GM19468 (cell line): ENCODE results near the gene DEF6.
A peak's percentile ranks its signal among the peaks of the same experiment; 100 is the strongest.

Experiments used
- ATAC-seq: cut with Tn5 transposase; IDR thresholded peaks from one replicate; pipeline ENCODE4 v1.9.1; 2021; ENCODE audit warnings: mild to moderate bottlenecking, moderate library complexity, moderate number of reproducible peaks; ENCODE audit not compliant: unreplicated experiment; ENCODE audit errors: extremely low read depth

DEF6 gene

DNA sequence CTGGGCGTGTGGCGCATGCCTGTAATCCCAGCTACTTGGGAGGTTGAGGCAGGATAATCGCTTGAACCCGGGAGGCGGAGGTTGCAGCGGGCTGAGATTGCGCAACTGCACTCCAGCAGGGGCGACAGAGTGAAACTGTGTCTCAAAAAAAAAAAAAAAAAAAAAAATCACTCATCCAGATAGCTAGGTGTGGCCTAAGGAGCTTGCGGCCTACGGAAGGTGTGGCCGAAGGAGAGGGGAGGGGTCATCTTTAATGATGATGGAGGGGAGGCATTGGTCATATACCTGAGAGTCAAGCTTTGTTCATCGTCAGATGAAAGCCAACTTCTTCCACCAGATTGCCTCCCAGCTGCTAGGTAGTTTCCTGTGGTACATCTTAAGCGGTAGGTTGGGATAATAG lies 43.9 kb downstream of the DEF6 start:
- no peak for ATAC-seq

DNA sequence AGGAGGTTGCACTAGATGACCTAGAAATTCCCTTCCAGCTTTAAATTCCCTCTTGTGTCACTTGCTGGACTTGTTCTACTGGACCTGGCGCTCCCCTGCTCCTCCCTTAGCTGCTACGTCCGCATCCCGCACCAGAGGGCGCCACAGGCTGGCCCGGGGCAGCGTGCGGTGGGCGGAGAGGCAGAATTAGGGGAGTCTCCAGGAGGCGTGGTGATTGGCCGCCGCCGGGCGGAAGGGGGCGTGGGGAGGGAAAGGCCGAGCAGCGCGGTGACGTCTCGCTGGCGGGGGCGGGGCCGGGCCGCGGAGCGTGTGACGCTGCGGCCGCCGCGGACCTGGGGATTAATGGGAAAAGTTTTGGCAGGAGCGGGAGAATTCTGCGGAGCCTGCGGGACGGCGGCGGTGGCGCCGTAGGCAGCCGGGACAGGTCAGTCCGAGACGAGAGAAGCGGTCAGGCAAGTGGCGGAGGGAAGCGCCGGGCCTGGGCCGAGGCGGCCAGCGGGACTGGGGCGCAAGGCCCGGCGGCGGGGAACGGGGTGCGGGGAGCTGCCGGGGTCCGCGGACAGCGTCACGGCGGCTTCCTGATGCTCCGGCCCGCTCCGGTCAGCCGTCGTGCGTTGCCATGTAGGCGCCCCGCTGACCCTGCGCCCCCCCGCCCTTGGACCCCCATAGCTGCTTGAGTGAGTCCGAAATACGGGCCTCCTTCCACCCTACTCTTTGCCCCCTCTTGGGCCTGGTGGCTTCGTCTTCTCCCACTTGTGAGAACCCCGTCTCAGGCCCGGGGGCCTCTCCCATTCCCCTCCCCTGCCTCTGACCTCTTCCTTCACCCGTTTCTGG lies 44.9 kb downstream of the DEF6 start, which contains the start of gene PPARD:
PPARD (plus strand) TSS at position 301 of the 834 bp plus-strand sequence. CDS start 68,530 bp downstream, outside the sequence.
- peak; percentile 94 for ATAC-seq

DNA sequence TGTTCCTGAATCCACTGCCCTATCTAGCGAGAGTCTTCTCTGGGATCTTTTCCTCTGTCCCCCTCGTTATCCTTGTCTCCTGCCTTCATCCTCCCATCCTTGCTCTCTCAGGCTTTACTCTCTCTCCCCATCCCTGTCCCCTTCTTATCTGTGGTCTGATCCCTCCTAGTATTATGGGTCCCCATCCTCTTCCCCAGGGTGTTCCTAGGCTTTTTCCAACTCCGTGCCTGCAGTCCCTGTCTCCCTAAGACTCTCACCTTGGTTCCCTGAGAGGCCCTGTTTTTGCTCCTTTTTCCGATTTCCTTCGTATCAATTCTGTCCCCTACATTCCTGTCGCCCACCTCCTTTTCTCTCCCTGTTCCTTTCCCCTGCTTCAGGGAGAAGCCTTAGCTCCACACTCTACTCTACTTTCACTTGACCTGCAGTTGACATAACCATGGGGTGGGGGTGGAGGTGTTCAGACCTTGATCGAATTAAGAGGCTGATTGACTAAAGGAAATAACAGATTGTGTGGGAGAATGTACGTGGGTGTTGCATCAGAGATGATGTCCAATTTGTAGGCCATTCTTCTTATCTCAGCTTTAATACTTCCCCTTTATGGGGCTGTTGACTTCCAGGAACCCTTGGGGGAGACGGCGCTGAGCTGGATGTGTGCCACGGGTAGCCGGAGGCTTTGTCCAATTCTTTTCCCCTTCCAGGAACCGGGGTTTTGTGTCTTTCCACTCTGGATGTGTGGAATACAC lies 45.6 kb downstream of the DEF6 start:
- no peak for ATAC-seq

DNA sequence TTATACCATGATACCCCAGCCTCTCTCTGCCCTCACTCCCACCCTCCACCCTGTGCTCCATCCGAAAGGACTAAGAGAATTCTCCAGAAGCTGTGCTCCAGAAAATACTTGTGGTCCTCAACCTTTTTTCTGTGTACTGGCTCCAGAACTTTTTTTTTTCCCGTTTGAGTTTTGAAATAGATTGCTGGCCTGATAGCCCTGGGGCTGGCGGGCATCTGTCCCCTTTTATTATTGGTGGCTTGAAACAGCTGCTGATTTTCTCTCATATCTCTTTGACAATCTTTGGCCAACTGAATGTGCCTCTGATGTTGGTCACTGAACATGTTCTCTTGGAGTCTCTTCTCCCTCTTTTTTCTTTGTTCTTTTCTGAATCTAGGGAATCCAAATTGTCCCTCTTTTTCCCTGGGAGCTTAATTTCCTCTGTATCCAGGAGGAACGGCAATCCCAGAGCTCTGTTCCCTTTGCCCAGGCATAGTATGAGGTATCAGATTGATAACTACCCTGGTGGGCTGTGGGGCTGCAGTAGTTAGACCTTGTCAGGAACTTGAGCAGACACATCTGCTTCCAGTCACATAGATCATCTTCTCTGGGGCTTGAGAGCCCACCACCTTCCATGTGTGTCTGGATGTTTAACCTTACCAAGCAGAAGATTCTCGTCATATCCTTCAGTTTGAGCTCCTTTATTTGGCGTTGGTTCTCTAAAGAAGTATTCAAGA lies 46.4 kb downstream of the DEF6 start:
- ATAC-seq: no peak

DNA sequence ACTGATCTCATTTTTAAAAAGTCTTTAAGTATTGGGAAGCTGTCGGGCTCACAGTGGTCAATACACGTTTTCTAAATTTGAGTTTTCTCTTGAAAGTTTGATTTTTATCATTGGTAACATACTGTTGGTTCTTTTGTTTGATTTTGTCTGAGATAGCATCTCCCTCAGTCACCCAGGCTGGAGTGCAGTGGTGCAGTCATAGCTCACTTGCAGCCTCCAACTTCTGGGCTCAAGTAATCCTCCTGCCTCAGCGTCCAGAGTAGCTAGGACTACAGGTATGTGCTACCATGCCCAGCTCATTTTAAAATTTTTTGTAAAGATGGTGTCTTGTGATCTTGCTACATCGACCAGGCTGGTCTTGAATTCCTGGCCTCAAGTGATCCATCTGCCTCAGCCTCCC lies 53.8 kb downstream of the DEF6 start:
- ATAC-seq: no peak

DNA sequence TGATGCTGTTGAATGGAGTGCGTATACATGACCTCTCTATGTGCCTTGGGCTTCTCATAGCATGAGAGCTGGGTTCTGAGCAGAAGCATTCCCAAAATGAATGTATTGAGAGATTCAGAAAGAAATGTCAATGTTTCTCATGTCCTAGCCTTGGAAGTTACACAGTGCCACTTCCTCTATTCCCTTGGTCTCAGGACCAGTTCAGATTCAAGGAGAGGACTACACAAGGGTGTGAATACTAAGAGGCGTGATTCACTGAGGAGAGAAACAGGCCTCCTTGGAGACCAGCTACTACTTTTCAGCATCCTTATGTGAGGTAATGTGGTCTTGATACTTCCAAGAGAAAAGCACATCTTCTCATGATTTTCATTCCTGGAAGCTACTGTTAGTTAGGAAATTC lies 55.1 kb downstream of the DEF6 start:
- ATAC-seq: no peak

DNA sequence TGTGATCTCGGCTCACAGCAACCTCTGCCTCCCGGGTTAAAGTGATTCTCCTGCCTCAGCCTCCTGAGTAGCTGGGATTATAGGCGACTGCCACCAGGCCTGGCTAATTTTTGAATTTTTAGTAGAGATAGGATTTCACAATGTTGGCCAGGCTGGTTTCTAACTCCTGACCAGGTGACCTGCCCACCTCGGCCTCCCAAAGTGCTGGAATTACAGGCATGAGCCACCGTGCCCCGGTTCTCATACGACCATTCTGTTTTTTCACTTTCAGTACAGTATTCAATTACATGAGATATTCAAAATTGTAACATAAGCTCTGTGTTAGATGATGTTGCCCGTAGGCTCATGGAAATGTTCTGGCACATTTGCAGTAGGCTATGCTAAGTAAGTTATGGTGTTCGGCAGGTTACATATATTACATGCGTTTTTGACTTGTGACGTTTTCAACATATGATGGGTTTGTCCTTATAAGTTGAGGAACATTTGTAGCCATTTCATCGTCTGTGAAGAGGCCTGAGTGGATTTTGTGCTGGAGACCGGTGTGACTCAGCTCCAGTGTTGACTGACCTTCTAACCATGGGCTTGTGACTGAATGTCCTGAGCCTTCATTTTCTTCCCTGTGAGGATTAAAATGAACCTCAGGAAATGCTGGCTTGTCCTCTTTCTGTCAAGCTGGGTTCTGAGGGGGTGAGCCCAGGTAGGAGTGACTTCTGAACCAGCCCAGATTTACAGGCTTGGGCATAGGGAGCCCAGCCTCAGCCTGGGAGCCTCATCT lies 56.9 kb downstream of the DEF6 start:
- no peak for ATAC-seq

DNA sequence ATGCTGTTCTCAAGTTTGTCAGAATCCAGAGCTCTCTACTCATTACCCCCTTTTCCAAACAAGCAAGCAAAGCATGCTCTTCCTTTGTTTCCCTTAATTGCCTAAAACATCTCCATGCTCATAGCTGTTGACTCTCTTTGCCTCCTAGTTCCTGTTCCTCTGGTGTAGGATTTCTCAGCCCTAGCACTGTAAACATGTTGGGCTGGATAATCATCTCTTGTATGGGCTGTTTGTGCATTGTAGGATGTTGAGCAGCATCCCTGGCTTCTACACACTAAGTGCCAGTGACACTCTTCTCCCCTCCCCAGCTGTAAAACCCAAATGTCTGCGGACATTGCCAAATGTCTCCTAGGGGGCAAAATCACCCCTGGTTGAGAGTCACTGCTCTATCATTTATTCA lies 58.8 kb downstream of the DEF6 start:
- ATAC-seq: no peak

DNA sequence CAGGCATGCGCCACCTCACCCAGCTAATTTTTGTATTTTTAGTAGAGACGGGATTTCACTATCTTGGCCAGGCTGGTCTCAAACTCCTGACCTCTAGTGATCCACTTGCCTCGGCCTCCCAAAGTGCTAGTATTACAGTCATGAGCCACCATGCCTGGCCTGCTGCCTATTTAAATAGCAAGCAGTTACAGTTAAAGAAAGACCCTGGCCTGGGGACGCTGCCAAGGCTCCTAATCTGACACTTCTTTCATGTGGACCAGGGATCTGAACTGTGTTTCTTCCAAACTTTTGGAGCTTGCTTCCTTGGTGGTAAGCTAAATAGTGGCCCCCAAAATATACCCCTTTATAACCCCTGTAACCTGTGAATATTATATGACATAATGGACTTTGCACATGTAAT lies 60.1 kb downstream of the DEF6 start:
- no peak for ATAC-seq

DNA sequence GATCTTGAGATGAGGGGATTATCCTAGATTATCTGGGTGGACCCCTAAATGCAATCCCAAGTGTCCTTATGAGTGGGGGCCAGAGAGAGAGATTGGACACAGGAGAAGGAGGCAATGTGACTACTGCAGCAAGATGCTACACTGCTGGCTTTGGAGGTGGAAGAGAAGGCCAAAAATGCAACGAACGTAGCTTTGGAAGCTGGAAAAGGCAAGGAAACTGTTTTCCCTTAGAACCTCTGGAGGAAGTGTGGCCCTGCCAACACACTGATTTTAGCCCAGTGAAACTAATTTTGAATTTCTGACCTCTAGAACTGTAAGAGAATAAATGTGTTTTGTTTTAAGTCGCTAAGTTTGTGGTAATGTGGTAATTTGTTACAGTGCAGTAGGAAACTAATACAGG lies 60.5 kb downstream of the DEF6 start:
- no peak for ATAC-seq

DNA sequence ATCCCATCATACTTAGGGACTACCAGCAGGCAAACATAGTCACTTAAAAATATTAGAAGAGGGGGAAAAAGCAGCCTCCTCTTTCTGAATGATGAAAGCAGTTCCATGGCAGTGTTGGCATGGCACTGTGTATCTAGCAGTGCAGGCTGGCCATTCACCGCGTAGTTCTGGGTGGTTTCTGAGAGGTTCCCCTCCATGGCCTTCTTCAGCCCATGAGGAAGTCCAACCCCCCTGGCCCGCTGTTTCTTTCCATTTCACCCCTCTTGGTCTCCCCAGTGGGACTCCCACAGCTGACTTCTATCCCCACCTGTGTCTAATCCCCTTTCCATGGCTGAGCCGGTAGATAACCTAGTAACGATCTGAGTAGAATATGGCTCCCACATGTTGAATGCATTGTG lies 61.7 kb downstream of the DEF6 start:
- ATAC-seq: no peak

DNA sequence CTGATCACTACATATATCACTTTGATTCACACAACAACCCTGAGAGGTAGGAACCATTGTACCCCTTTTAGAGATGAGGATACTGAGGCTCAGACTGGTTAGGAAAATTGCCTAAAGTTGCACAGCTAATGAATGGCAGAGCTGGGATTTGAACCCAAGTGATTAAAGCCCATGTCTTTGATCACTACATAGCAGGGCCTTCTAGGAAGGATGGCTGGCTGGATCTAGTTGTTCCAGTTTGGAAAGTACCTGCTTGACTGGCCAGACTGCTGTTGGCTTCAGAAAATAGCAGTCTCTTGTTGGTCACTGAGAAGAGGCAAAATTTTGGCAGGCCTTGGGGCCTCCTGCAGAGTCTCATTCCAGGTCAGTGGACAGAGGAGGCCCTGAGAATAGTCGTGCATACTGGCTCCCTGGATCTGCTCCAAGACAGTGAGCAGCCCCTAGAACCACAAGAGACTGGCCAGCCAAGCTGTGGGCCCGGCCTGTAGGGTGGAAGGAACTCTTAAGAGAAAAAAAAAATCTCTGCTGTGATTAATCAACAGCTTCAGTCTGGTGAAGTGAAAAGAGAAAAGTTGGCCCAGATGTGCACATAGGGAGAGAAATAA lies 62.2 kb downstream of the DEF6 start:
- no peak for ATAC-seq

DNA sequence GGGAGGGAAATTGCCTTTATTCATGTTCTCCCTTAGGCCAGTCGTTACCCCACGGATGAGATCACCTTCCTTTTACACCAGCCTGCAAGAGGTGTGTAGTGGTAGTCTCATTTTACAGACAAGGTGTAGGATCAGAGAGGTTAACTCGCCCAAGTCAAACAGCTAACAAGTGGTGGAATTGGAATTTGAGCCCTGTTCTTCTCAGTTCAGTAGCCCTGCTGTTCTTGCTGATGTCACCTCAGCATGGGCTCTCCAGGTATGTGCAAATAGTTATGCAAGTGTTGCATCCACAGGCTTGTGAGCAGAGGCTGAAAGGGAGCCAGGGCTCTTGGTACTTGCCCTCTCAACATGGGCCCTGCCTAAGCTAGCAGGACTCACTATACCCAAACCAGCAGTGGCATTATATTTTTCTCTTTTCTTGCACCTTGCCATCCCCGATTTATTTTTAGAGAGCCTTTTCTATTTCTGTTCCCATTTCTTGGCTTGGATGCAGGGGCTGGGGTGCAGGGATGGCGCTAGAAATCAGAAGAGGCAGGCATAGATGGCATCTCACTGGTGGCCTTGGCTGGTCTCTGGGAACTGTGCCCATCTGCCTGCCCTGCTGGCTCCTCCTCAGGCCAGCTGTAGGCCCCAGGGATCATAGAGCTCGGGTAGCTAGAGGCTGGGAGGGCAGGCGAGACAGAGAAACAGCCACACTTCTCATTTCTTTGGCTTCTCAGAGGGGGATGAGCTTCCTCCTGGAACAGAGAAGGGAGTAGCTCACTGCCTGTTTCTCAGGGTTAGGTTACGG lies 62.9 kb downstream of the DEF6 start:
- ATAC-seq: no peak

DNA sequence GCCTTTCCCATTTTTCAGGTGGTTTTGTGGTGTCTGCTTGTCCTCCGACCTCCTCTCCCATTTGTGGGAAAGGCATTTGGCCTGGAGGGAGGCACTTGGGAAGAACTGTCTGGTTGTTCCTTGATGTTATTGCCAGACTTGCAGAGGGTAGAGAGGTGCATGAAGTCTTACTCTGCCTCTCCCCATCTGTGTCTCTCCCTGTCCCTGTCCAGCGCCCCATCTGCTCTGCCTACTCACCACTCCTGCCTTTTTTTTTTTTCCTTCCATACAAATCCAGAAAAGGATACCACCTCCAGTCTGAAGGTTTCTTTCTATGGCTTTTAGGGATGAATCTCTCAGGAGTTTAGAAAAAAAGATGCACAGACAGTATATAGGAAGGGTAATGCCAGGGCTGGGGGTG lies 64.6 kb downstream of the DEF6 start:
- ATAC-seq: no peak

DNA sequence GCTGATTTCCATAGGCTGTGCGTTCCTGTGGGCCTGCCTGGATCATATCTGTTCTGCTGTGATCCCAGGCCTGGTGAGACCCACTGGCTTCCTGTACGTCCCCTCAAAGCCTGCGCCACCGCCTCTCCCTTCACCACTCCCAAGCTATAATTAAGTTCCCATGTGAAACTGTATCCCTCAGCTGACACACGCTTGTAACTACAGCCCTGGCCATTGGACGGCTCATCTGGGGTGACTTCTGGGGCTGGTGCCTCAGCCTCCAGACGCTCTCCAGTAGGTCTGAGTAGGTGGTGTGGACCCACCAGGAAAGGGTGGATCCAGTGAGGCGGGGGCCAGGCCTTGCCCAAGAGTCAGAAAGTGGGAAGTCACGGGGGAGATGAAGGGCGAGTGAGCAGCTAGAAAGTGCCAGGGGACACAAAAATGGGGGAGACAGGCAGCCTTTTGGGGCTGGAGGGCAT lies 65.7 kb downstream of the DEF6 start:
- no peak for ATAC-seq

DNA sequence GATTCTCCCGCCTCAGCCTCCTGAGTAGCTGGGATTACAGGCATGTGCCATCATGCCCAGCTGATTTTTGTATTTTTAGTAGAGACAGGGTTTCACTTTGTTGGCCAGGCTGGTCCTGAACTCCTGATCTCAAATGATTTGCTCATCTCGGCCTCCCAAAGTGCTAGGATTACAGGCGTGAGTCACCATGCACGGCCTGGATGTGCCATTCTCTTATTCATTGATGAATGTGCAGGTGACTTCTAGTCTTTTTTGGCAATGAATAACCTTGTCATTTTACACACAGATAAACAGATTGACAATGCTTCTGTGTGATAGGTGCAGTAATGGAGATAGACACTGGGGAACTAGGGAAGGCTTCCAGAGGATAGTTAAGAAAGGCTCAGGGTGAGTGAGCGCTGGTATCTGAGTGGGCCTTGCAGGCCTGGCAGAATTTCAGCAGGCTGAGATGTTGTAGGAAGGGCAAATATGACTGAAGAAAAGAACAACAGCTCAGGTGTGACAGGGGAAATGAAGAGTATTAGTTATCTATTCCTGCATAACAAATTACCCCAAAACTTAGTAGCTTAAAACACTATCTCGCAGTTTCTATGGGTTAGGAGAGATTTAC lies 68.1 kb downstream of the DEF6 start:
- no peak for ATAC-seq

DNA sequence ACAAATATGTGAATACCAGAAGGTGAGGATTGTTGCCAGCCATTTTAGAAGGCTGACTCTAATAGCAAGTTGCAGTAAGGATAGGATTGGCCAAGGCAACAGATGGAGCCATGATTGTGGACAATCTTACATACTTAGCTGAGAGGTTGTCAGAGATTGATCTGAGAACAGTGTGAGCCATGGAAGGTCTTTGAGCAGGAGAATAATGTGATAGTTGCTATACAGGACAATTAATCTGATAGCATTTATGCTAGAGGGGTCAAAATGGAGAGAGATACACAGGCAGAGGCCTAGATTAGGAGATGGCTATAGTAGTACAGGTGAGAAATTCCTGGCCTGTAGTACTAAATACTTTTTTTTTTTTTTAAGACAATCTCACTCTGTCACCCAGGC lies 68.6 kb downstream of the DEF6 start:
- no peak for ATAC-seq

DNA sequence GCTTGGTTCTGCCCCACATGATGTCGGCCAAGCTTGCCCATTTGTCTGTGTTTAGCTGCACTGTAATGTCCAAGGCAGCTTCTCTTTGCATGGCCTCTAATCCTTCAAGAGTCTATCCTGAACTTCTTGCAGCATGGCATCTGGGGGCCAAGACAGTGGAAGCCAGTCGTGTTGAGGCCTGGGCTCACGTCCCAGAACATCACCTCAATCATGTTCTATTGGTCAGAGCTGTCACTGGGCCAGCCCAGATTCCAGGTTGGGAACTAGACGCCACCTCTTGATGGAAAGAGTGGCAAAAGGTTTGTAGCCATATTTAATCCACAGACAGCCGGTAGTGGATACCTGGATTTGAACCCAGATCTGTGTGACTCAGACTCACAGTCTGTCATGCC lies 70.0 kb downstream of the DEF6 start:
- ATAC-seq: no peak
